H9 (cell line): ENCODE results near the gene UBL4A. TPM values are rescaled to one million over a fixed set of nuclear protein-coding genes. Genes with fewer than 3 reads are reported as not detected.

Source experiments
- DNase-seq: peaks from one replicate; pipeline ENCODE4 v3.0.0-alpha.2; 2017
- H2AFZ ChIP-seq: one replicate; pipeline ENCODE4 v1.6.1; 2013; ENCODE audit warnings: mild to moderate bottlenecking, low read length, control low read depth, moderate library complexity
- H2AK5ac ChIP-seq: 2 replicates; pipeline ENCODE4 v1.6.1; 2013; ENCODE audit warnings: low read length, control low read depth, mixed read lengths; ENCODE audit not compliant: insufficient read length
- H2BK120ac ChIP-seq: one replicate; pipeline ENCODE4 v1.6.1; 2013; ENCODE audit warnings: low read depth, mild to moderate bottlenecking, low read length, control low read depth, inconsistent platforms; ENCODE audit not compliant: poor library complexity, severe bottlenecking
- H2BK12ac ChIP-seq: 2 replicates; pipeline ENCODE4 v1.6.1; 2013; ENCODE audit warnings: low read length, control low read depth, mixed read lengths, low read depth; ENCODE audit not compliant: insufficient read length
- H2BK15ac ChIP-seq: 2 replicates; pipeline ENCODE4 v1.6.1; 2013; ENCODE audit warnings: low read depth, low read length, control low read depth
- H2BK20ac ChIP-seq: one replicate; pipeline ENCODE4 v1.6.1; 2013; ENCODE audit warnings: low read depth, mild to moderate bottlenecking, low read length, control low read depth, inconsistent platforms; ENCODE audit not compliant: poor library complexity, severe bottlenecking
- H2BK5ac ChIP-seq: 2 replicates; pipeline ENCODE4 v1.6.1; 2013; ENCODE audit warnings: low read length, control low read depth, mixed read lengths; ENCODE audit not compliant: insufficient read length
- H3K14ac ChIP-seq: 2 replicates; pipeline ENCODE4 v1.6.1; 2013; ENCODE audit warnings: low read length, control low read depth; ENCODE audit not compliant: insufficient read depth
- H3K18ac ChIP-seq: 2 replicates; pipeline ENCODE4 v1.6.1; 2013; ENCODE audit warnings: low read depth, mild to moderate bottlenecking, mixed read lengths, low read length, control low read depth; ENCODE audit not compliant: insufficient read length
- H3K23ac ChIP-seq: 2 replicates; pipeline ENCODE4 v1.6.1; 2013; ENCODE audit warnings: low read length, control low read depth, mixed read lengths, low read depth; ENCODE audit not compliant: insufficient read length
- H3K23me2 ChIP-seq: 2 replicates; pipeline ENCODE4 v1.6.1; 2013; ENCODE audit warnings: low read depth, mild to moderate bottlenecking, mixed read lengths, low read length, control low read depth; ENCODE audit not compliant: insufficient read length, poor library complexity, severe bottlenecking
- H3K27ac ChIP-seq: 2 replicates; pipeline ENCODE4 v1.5.1; 2013; ENCODE audit warnings: low read length, control low read depth, mixed read lengths, low read depth; ENCODE audit not compliant: insufficient read length
- H3K27me3 ChIP-seq: 2 replicates; pipeline ENCODE4 v1.6.1; 2013; ENCODE audit warnings: low read length, control low read depth, inconsistent platforms; ENCODE audit not compliant: insufficient read depth
- H3K4ac ChIP-seq: 2 replicates; pipeline ENCODE4 v1.6.1; 2013; ENCODE audit warnings: low read depth, mild to moderate bottlenecking, control low read depth, inconsistent platforms, low read length, moderate library complexity
- H3K4me1 ChIP-seq: 2 replicates; pipeline ENCODE4 v1.6.1; 2013; ENCODE audit warnings: low read length, control low read depth, inconsistent platforms; ENCODE audit not compliant: insufficient read depth
- H3K4me2 ChIP-seq: 2 replicates; pipeline ENCODE4 v1.6.1; 2013; ENCODE audit warnings: low read length, control low read depth, mixed read lengths; ENCODE audit not compliant: insufficient read length, insufficient read depth
- H3K56ac ChIP-seq: 2 replicates; pipeline ENCODE4 v1.6.1; 2013; ENCODE audit warnings: low read depth, mild to moderate bottlenecking, mixed read lengths, low read length, control low read depth; ENCODE audit not compliant: insufficient read length
- H3K79me1 ChIP-seq: 2 replicates; pipeline ENCODE4 v1.6.1; 2013; ENCODE audit warnings: low read depth, mild to moderate bottlenecking, moderate library complexity, low read length, control low read depth, inconsistent platforms; ENCODE audit not compliant: insufficient read depth, poor library complexity, severe bottlenecking
- H3K79me2 ChIP-seq: 2 replicates; pipeline ENCODE4 v1.6.1; 2013; ENCODE audit warnings: low read length, control low read depth, inconsistent platforms; ENCODE audit not compliant: insufficient read depth
- H3K9ac ChIP-seq: 2 replicates; pipeline ENCODE4 v1.6.1; 2013; ENCODE audit warnings: low read length, control low read depth, mixed read lengths; ENCODE audit not compliant: insufficient read length; ENCODE audit errors: extremely low read depth
- H3K9me3 ChIP-seq: one replicate; pipeline ENCODE4 v1.6.1; 2013; ENCODE audit warnings: low read depth, low read length, inconsistent platforms; ENCODE audit not compliant: control insufficient read depth
- H3T11ph ChIP-seq: one replicate; pipeline ENCODE4 v1.6.1; 2013; ENCODE audit warnings: mild to moderate bottlenecking, low read length, control low read depth, inconsistent platforms
- H4K20me1 ChIP-seq: one replicate; pipeline ENCODE4 v1.6.1; 2013; ENCODE audit not compliant: control insufficient read depth, insufficient read length, insufficient read depth
- H4K5ac ChIP-seq: 2 replicates; pipeline ENCODE4 v1.6.1; 2013; ENCODE audit warnings: low read depth, mild to moderate bottlenecking, mixed read lengths, low read length, control low read depth; ENCODE audit not compliant: insufficient read length
- H4K8ac ChIP-seq: replicated peaks from 2 replicates; pipeline ENCODE4 v1.6.1; 2013; ENCODE audit warnings: low read length, control low read depth, mixed read lengths, low read depth; ENCODE audit not compliant: insufficient read length
- H4K91ac ChIP-seq: 2 replicates; pipeline ENCODE4 v1.6.1; 2013; ENCODE audit warnings: low read depth, mild to moderate bottlenecking, moderate library complexity, mixed read lengths, low read length, control low read depth; ENCODE audit not compliant: insufficient read length
- H3K27ac Mint-ChIP-seq, 3 experiments: 2 replicates in 2 of 3; 3 replicates in 1 of 3; pipeline ENCODE4 v1.8.0; 2020 to 2021; ENCODE audit warnings: mixed read lengths in 3 of 3, mild to moderate bottlenecking in 1 of 3, moderate library complexity in 1 of 3
- H3K27me3 Mint-ChIP-seq: 2 replicates; pipeline ENCODE4 v1.8.0; 2021; ENCODE audit warnings: low read depth, mild to moderate bottlenecking, moderate library complexity, mixed read lengths
- H3K36me3 Mint-ChIP-seq, 3 experiments: 2 replicates in 2 of 3; 3 replicates in 1 of 3; pipeline ENCODE4 v1.8.0; 2020 to 2021; ENCODE audit warnings: low read depth in 3 of 3, mixed read lengths in 3 of 3; ENCODE audit not compliant: insufficient read depth in 1 of 3
- H3K4me1 Mint-ChIP-seq, 2 experiments: 2 replicates each; pipeline ENCODE4 v1.8.0; 2020; ENCODE audit warnings: mixed read lengths in 2 of 2
- H3K4me3 Mint-ChIP-seq, 2 experiments: 2 replicates in 1 of 2; 3 replicates in 1 of 2; pipeline ENCODE4 v1.8.0; 2020 to 2021; ENCODE audit warnings: mild to moderate bottlenecking in 2 of 2, mixed read lengths in 2 of 2, moderate library complexity in 1 of 2
- H3K9me3 Mint-ChIP-seq, 2 experiments: 2 replicates in 1 of 2; 3 replicates in 1 of 2; pipeline ENCODE4 v1.8.0; 2020; ENCODE audit warnings: mild to moderate bottlenecking in 2 of 2, mixed read lengths in 2 of 2, moderate library complexity in 1 of 2
- WGBS: extraction: QIAGEN DNeasy Blood & Tissue Kit; methylation state at CpG from one replicate; pipeline ENCODE4 v1.1.7; 2013; ENCODE audit warnings: missing lambda C conversion rate, low lambda C conversion rate, mixed read lengths; ENCODE audit not compliant: insufficient read length; ENCODE audit errors: extremely low coverage; 5-methylcytosine and 5-hydroxymethylcytosine counted together
- total RNA-seq: library from RNA; stranded (reverse); gene quantifications from 2 replicates; pipeline ENCODE4 v1.2.1, GENCODE V29; 2021
- TF ChIP-seq, protein P1 (sequence below): fragments of 200-600 bp; sonication (generic); conservative IDR thresholded peaks from 3 replicates; pipeline ENCODE4 v1.8.0; 2021; ENCODE audit warnings: antibody characterized with exemption, mild to moderate bottlenecking

Gene UBL4A
- total RNA-seq, 1 experiment from 2014 or later: 30.9 TPM

DNA sequence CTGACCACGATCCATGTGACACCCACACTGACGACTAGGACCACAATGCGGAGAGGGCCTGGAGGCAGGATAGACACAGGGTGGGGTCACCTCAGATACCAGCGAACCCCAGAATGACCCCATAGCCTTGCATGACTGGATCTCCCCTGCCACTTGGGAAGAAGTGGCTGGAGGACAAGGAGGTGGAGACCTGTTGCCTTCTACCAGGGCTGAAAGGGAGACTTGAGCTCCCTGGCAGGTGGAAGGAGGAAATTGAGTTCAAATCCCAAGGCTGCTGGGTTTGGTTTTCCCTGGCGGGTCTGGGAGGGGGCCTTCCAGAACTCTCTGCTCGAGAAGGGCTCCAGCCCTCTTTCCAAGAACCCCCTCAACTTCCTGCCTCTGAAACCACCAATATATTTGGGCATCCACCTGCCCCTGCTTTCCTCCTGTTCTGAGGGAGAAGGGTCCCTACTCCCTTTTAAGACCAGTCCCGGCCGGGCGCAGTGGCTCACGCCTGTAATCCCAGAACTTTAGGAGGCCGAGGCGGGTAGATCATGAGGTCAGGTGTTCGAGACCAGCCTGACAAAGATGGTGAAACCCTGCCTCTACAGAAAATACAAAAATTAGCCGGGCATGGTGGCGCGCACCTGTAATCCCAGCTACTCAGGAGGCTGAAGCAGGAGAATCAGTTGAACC is 26.6 kb upstream of the UBL4A start:
- H3K23me2 ChIP-seq: peaks cover 15% of the 10 kb centered on the region
- no peak overlapping the region for H2BK15ac ChIP-seq
- no peaks in the 10 kb centered on the region for H4K20me1 ChIP-seq
- no peak overlapping the region for H3K56ac ChIP-seq
- Mint-ChIP-seq H3K4me3 (no peak overlapping the region), H3K4me1 (peaks cover 11 to 14% of the 10 kb centered on the region in 2 experiments), H3K9me3 (peaks cover 58 to 66% of the 10 kb centered on the region in 2 experiments), H3K27me3 (peaks cover 3% of the 10 kb centered on the region; the same call in 1 of the 2 replicates), H3K27ac (no peak overlapping the region), H3K36me3 (peaks cover 21 to 30% (median 22%) of the 10 kb centered on the region in 3 experiments)
- no peak overlapping the region for H4K8ac ChIP-seq
- no peaks in the 10 kb centered on the region for H3K4me1 ChIP-seq
- no peak overlapping the region for H3T11ph ChIP-seq
- H2BK120ac ChIP-seq: no peak overlapping the region
- H3K18ac ChIP-seq: no peak overlapping the region
- no peak overlapping the region for H4K5ac ChIP-seq
- H3K9me3 ChIP-seq: peaks cover 24% of the 10 kb centered on the region
- H3K4me2 ChIP-seq: no peak overlapping the region
- H2AFZ ChIP-seq: no peak overlapping the region
- H2AK5ac ChIP-seq: no peak overlapping the region
- no peak overlapping the region for H3K9ac ChIP-seq
- no peak overlapping the region for H2BK5ac ChIP-seq
- TF ChIP-seq, protein P1, sequence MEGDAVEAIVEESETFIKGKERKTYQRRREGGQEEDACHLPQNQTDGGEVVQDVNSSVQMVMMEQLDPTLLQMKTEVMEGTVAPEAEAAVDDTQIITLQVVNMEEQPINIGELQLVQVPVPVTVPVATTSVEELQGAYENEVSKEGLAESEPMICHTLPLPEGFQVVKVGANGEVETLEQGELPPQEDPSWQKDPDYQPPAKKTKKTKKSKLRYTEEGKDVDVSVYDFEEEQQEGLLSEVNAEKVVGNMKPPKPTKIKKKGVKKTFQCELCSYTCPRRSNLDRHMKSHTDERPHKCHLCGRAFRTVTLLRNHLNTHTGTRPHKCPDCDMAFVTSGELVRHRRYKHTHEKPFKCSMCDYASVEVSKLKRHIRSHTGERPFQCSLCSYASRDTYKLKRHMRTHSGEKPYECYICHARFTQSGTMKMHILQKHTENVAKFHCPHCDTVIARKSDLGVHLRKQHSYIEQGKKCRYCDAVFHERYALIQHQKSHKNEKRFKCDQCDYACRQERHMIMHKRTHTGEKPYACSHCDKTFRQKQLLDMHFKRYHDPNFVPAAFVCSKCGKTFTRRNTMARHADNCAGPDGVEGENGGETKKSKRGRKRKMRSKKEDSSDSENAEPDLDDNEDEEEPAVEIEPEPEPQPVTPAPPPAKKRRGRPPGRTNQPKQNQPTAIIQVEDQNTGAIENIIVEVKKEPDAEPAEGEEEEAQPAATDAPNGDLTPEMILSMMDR: no peak
- H3K79me1 ChIP-seq: no peaks in the 10 kb centered on the region
- no peak overlapping the region for H3K4ac ChIP-seq
- no peaks in the 10 kb centered on the region for H3K27me3 ChIP-seq
- no CpG with 5 or more reads among the region's 16 CpGs for WGBS
- no peak for DNase-seq
- no peak overlapping the region for H3K27ac ChIP-seq
- no peak overlapping the region for H3K14ac ChIP-seq
- H2BK12ac ChIP-seq: no peak overlapping the region
- no peak overlapping the region for H4K91ac ChIP-seq
- H2BK20ac ChIP-seq: no peak overlapping the region
- no peaks in the 10 kb centered on the region for H3K79me2 ChIP-seq
- no peak overlapping the region for H3K23ac ChIP-seq
